Fibroblast of lung (primary cell): ENCODE data around the gene SLC6A20. TPM values are rescaled to one million over a fixed set of nuclear protein-coding genes. Genes with fewer than 3 reads are reported as not detected.

Experiments
- DNase-seq, 2 donors: peaks; one replicate each; pipeline versions ENCODE4 v3.0.0 to v3.0.0-alpha.2; 2010; ENCODE audit warnings: low read depth in 2 of 2
- H2AFZ ChIP-seq: 2 replicates; pipeline ENCODE4 v1.5.1; 2012; ENCODE audit warnings: low read length, control low read depth, inconsistent platforms
- H3K27ac ChIP-seq: 2 replicates; pipeline ENCODE4 v1.5.1; 2011; ENCODE audit warnings: low read length, control low read depth; ENCODE audit not compliant: insufficient read depth
- H3K27me3 ChIP-seq: 2 replicates; pipeline ENCODE4 v1.5.1; 2011; ENCODE audit warnings: mild to moderate bottlenecking, low read length; ENCODE audit not compliant: control insufficient read depth, insufficient read depth
- H3K36me3 ChIP-seq: 2 replicates; pipeline ENCODE4 v1.5.1; 2011; ENCODE audit warnings: low read length; ENCODE audit not compliant: control insufficient read depth, insufficient read depth
- H3K4me1 ChIP-seq: 2 replicates; pipeline ENCODE4 v1.5.1; 2011; ENCODE audit warnings: low read length; ENCODE audit not compliant: control insufficient read depth, insufficient read depth; ENCODE audit errors: extremely low read depth
- H3K4me2 ChIP-seq: 2 replicates; pipeline ENCODE4 v1.5.1; 2011; ENCODE audit warnings: low read length, control low read depth; ENCODE audit not compliant: insufficient read depth; ENCODE audit errors: extremely low read depth
- H3K4me3 ChIP-seq, 4 experiments: fragments of 200-600 bp in 1 of 4; sonication (generic) in 1 of 4; replicated peaks in 1 of 4; 2 replicates each; pipeline ENCODE4 v1.5.1; 2011 to 2016; ENCODE audit warnings: low read length in 4 of 4, low read depth in 3 of 4, mild to moderate bottlenecking in 3 of 4, control low read depth in 2 of 4, inconsistent platforms in 1 of 4, mixed read lengths in 1 of 4; ENCODE audit not compliant: insufficient read depth in 1 of 4; ENCODE audit errors: control extremely low read depth in 1 of 4
- H3K79me2 ChIP-seq: 2 replicates; pipeline ENCODE4 v1.5.1; 2012; ENCODE audit warnings: mild to moderate bottlenecking, low read length, inconsistent platforms; ENCODE audit not compliant: control insufficient read depth, insufficient read depth
- H3K9ac ChIP-seq: 2 replicates; pipeline ENCODE4 v1.5.1; 2011; ENCODE audit warnings: mild to moderate bottlenecking, low read length, control low read depth; ENCODE audit not compliant: insufficient read depth
- H3K9me3 ChIP-seq: 2 replicates; pipeline ENCODE4 v1.5.1; 2012; ENCODE audit warnings: low read depth, low read length; ENCODE audit not compliant: control insufficient read depth, insufficient read depth
- H4K20me1 ChIP-seq: 2 replicates; pipeline ENCODE4 v1.5.1; 2011; ENCODE audit warnings: low read length; ENCODE audit not compliant: control insufficient read depth, insufficient read depth; ENCODE audit errors: extremely low read depth
- CTCF ChIP-seq, 2 donors: IDR thresholded peaks in 1 of 2; conservative IDR thresholded peaks in 1 of 2; 1 replicate in 1 of 2; 2 replicates in 1 of 2; pipeline ENCODE4 v1.5.1; 2011 to 2012; ENCODE audit warnings: low read length in 2 of 2, control low read depth in 1 of 2, inconsistent platforms in 1 of 2, low read depth in 1 of 2, mild to moderate bottlenecking in 1 of 2
- EZH2 ChIP-seq: IDR thresholded peaks from 2 replicates; pipeline ENCODE4 v1.5.1; 2012; ENCODE audit warnings: low read length, control low read depth, mild to moderate bottlenecking; ENCODE audit errors: missing control alignments
- polyA plus RNA-seq, 2 donors: library from polyadenylated mRNA; depleted of rRNA in 1 of 2; stranded (reverse) in 1 of 2; unstranded in 1 of 2; fragments of >200 nt; gene quantifications; 2 replicates each; pipeline ENCODE4 v1.2.1, GENCODE V29; 2011 to 2012; ENCODE audit warnings: missing spikeins in 1 of 2
- total RNA-seq: library from RNA; depleted of rRNA; stranded (reverse); fragments of >200 nt; gene quantifications from 2 replicates; pipeline ENCODE4 v1.2.1, GENCODE V29; 2014

The SLC6A20 gene
- total and polyA plus RNA-seq, 2 donors (not counting 1 experiment from before 2014, with no cell fraction given) = not detected

- Histone ChIP-seq H3K9me3 (no peaks in the 10 kb centered on the region), H2AFZ (no peak overlapping the region), H3K4me3 (no peak overlapping the region), H3K27me3 (peaks cover 23% of the 10 kb centered on the region), H4K20me1 (no peaks in the 10 kb centered on the region), H3K36me3 (no peaks in the 10 kb centered on the region), H3K27ac (no peak overlapping the region), H3K9ac (no peak overlapping the region), H3K79me2 (no peaks in the 10 kb centered on the region), H3K4me1 (no peaks in the 10 kb centered on the region), H3K4me2 (no peak overlapping the region)
- DNase-seq = no peak
- TF ChIP-seq EZH2 (no peak), CTCF (conservative IDR thresholded peaks at IDR 0.05 in 1 of 2, IDR thresholded peaks at IDR 0.05 in 1 of 2; ENCODE audit: low read depth in 1 of 2, low read length in 2 of 2) (no peak)
These were observed 14.0 kb downstream of the SLC6A20 start for GRCh38 chr3:45782381-45782780.

GRCh38 chr3:45781841-45782240 lies 14.5 kb downstream of the SLC6A20 start:
- H2AFZ ChIP-seq = no peak overlapping the region
- no peak overlapping the region for H3K4me2 ChIP-seq
- no peaks in the 10 kb centered on the region for H3K9me3 ChIP-seq
- H3K36me3 ChIP-seq = no peaks in the 10 kb centered on the region
- H3K27me3 ChIP-seq = peaks cover 24% of the 10 kb centered on the region
- no peaks in the 10 kb centered on the region for H3K4me1 ChIP-seq
- TF ChIP-seq EZH2 = no peak
- no peak for TF ChIP-seq CTCF (conservative IDR thresholded peaks at IDR 0.05 in 1 of 2, IDR thresholded peaks at IDR 0.05 in 1 of 2; ENCODE audit: low read depth in 1 of 2, low read length in 2 of 2)
- H3K79me2 ChIP-seq = no peaks in the 10 kb centered on the region
- no peak overlapping the region for H3K27ac ChIP-seq
- H3K4me3 ChIP-seq = no peak overlapping the region
- no peaks in the 10 kb centered on the region for H4K20me1 ChIP-seq
- no peak overlapping the region for H3K9ac ChIP-seq
- DNase-seq = no peak

GRCh38 chr3:45781271-45781670 lies 15.1 kb downstream of the SLC6A20 start:
- H3K4me3 ChIP-seq = no peak overlapping the region
- H2AFZ ChIP-seq = no peak overlapping the region
- no peak for DNase-seq
- no peak overlapping the region for H3K9ac ChIP-seq
- no peaks in the 10 kb centered on the region for H4K20me1 ChIP-seq
- TF ChIP-seq EZH2 = no peak
- no peak for TF ChIP-seq CTCF (conservative IDR thresholded peaks at IDR 0.05 in 1 of 2, IDR thresholded peaks at IDR 0.05 in 1 of 2; ENCODE audit: low read depth in 1 of 2, low read length in 2 of 2)
- H3K9me3 ChIP-seq = no peaks in the 10 kb centered on the region
- H3K27me3 ChIP-seq = peaks cover 26% of the 10 kb centered on the region
- H3K79me2 ChIP-seq = no peaks in the 10 kb centered on the region
- H3K4me2 ChIP-seq = no peak overlapping the region
- H3K4me1 ChIP-seq = no peaks in the 10 kb centered on the region
- H3K27ac ChIP-seq = no peak overlapping the region
- no peaks in the 10 kb centered on the region for H3K36me3 ChIP-seq
